KOPT-K1 (cell line): ENCODE results near the gene KLHL13.
"Not testable (repeated sequence)": the region's sequence is repeated elsewhere in the genome, so short reads cannot be mapped to it uniquely, and the experiment has no call there.

ENCODE experiments used
- H3K27ac ChIP-seq: fragments of 200-600 bp; sonication (generic); 2 replicates; pipeline ENCODE4 v1.5.1; 2016; ENCODE audit warnings: antibody characterized with exemption, mild to moderate bottlenecking, low read depth, low read length; ENCODE audit not compliant: poor library complexity, severe bottlenecking
- H3K36me3 ChIP-seq: fragments of 200-600 bp; sonication (generic); 2 replicates; pipeline ENCODE4 v1.5.1; 2017; ENCODE audit warnings: antibody characterized with exemption, mild to moderate bottlenecking, low read length, moderate library complexity; ENCODE audit not compliant: insufficient read depth
- H3K9me3 ChIP-seq: fragments of 200-600 bp; sonication (generic); 2 replicates; pipeline ENCODE4 v1.5.1; 2017; ENCODE audit warnings: antibody characterized with exemption, low read length, mild to moderate bottlenecking; ENCODE audit not compliant: insufficient read depth, poor library complexity, severe bottlenecking

KLHL13 gene, protein sequence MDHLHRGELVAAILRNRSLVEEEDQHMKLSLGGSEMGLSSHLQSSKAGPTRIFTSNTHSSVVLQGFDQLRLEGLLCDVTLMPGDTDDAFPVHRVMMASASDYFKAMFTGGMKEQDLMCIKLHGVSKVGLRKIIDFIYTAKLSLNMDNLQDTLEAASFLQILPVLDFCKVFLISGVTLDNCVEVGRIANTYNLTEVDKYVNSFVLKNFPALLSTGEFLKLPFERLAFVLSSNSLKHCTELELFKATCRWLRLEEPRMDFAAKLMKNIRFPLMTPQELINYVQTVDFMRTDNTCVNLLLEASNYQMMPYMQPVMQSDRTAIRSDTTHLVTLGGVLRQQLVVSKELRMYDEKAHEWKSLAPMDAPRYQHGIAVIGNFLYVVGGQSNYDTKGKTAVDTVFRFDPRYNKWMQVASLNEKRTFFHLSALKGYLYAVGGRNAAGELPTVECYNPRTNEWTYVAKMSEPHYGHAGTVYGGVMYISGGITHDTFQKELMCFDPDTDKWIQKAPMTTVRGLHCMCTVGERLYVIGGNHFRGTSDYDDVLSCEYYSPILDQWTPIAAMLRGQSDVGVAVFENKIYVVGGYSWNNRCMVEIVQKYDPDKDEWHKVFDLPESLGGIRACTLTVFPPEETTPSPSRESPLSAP

DNA sequence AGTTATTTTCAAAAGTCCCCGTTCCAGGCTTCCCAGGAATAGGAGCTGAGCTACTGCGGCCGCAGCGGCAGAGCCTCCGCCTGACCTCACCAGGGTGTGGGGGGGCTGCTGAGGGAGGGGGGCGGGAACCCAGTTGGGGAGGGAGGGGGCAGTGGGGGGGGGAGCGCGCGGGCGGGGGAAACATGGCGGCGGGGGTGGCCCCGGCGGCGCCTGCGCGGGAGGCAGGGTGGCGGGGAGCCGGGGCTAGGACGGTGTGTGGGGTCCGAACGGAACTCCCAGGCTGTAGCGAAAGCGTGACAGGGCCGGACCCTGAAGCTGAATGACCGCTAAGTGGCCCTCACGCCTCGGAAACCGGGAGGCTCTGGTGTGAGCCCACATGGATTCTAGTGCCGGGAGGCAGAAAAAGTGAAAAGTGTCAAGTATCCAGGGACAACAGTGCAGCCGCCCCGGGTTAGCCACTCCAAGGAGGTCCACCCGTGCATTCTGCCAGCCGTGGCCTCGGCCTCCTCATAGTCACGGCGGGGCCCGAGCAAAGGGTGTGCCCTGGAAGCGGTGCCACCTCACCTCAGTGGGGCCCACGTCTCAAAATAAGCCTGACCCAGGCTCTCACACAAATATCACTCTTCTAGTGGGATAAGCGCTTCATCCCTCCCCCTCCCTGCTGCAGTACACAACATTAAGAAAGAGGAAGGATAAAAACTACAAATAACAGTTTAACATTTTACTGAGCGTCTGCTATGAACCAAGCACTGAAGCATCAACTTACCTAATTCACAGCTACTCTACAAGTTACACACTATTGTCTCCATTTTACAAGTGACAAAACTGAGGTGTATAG lies at the start of gene KLHL13:
Gene KLHL13, minus strand, starts transcription at position 98 of the 838 bp plus-strand sequence. CDS start 88,337 bp downstream, outside the sequence.
- Histone ChIP-seq H3K36me3 (no peaks in the 10 kb centered on the region), H3K27ac (peak within 1 kb of the TSS; percentile 54), H3K9me3 (no peaks in the 10 kb centered on the region)

DNA sequence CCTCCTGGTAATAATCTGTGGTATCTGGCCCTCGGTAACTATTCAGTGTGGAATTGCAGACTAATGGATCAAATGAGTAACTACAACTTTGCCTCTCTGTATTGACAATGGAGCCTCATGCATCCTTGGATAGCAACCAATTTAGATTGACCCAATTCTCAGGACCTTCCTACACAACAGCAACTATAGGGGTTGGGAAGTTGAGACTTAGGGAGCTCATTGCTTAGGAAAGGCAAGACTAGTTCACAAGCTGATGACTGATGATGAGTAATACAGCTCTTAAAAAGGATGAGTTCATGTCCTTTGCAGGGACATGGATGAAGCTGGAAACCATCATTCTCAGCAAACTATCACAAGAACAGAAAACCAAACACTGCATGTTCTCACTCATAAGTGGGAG lies 47.5 kb upstream of the KLHL13 start:
- Histone ChIP-seq H3K36me3 (no peaks in the 10 kb centered on the region), H3K9me3 (no peaks in the 10 kb centered on the region), H3K27ac (no peak overlapping the region)

DNA sequence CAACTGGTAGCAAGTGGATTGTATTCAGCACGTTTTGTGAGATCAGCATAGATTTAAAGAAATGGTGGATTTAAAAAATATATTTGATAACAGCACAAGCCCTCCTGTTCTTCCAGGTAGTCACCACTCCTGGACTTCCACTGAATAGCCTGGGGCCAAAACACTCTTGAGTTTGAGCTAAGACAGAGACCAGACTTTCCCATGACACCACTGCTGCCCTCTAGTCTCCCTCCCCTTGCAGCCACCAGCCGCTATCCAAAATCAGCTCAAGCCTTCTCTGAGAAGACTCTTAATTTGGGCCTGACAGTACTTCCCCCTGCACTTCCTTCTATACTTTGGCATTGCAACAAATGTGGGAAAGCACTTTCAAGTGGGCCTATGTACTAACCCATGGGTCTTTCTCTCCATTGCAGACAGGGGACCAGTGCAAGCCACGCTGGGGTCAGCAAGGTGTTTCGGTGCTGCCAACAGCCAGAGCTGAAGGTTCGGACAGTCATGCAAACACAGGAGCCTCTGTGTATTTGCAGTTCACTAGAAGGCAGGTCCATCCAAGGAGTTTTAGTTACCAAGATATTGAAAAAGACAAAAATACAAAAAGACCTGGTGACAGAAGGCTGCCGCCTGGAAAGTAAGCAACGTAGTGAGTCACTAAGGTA lies 40.5 kb upstream of the KLHL13 start:
- no peaks in the 10 kb centered on the region for H3K36me3 ChIP-seq
- no peaks in the 10 kb centered on the region for H3K9me3 ChIP-seq
- H3K27ac ChIP-seq = no peak overlapping the region

DNA sequence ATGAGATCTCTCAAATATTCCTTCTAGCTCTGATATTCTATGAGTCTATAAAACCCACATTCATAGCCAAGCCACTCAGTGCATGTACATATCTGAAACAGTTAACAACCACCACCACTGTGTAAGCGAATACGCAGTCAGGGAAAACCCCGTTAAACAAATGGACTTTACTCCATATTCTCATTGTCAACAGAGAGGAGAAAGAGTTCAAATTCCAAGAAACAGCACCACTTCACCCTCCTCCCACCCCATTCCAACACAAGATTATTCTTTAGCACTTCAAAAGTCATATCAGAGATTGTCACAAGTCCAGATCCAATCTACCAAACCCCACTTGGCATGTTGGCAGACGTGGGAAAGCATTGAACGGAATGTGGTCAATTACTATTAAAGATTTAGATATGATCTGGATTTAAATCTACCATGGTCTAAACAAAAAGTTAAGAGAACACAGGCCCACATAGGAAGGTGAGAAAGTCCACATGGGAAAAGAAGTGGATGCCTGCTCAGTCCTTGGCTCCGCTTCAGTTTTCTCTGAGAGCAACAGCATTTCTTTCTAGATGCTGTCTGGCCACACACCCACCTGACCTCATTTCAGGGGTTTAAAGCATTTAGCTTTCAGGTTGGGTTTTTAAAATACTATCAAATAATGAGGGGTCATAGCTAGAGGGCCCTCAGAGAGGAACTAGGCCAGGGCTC lies 39.8 kb upstream of the KLHL13 start:
- H3K27ac ChIP-seq = no peak overlapping the region
- no peaks in the 10 kb centered on the region for H3K9me3 ChIP-seq
- no peaks in the 10 kb centered on the region for H3K36me3 ChIP-seq

DNA sequence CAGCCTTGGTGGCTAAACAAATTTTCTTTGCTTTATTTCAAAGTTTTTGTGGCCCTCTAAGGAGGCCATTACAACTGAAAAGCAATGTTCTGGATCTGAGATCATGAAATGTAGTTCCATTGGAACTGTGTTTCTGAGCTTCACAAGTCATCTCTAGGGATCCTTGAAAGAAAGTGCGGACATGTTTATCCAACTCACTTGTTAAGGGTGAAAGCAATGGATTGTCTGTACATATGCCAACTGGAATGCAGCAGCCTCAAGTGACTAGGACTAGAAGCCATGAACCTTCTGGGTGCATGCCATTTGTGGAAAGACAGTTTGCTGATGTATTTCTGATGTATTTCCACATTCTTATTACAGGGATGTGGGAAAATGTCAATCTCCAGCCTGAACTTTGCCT lies 36.7 kb upstream of the KLHL13 start:
- Histone ChIP-seq H3K27ac (no peak overlapping the region), H3K36me3 (no peaks in the 10 kb centered on the region), H3K9me3 (no peaks in the 10 kb centered on the region)

DNA sequence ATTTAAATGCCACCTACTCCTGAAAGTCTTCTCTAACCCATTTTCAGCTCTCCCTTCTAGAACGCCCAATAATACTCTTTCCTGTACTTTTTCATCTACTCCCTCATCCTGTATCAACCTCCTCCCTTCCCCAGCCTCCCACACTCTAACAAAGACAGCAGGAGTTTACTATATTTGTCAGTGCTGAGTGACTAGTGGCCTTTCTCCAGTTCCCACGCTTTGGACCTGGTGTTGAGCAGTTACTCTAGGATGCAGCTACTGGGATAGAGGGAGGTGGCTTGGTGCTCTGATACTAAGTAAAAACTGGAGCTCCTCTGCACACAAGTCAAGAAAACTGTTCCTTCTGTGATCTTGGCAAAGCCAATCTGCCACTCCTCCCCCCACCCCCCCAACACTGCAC lies 36.1 kb upstream of the KLHL13 start:
- no peaks in the 10 kb centered on the region for H3K36me3 ChIP-seq
- no peaks in the 10 kb centered on the region for H3K9me3 ChIP-seq

DNA sequence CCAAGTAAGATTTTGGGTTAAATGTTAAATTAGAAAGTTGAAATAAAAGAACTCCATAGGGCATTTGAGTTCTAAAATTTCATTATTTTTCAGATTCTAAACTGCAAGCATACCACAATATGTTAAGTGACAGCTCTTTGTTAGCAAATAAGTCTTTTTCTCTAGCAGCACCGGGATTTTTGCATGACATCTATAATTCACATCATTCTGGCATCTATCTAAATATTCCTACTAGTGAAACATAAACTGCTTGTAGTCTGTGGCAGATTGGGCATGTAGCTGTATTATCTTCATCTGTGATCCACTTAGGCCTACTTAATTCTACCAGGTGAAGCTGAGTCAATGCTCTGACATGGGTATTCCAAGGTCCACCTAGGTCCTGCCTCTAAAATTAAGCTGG lies 32.1 kb upstream of the KLHL13 start:
- H3K27ac ChIP-seq = no peak overlapping the region
- H3K9me3 ChIP-seq = no peaks in the 10 kb centered on the region
- no peaks in the 10 kb centered on the region for H3K36me3 ChIP-seq

More for the DNA sequence above, 36.1 kb upstream of the KLHL13 start:
- no peak overlapping the region for H3K27ac ChIP-seq

DNA sequence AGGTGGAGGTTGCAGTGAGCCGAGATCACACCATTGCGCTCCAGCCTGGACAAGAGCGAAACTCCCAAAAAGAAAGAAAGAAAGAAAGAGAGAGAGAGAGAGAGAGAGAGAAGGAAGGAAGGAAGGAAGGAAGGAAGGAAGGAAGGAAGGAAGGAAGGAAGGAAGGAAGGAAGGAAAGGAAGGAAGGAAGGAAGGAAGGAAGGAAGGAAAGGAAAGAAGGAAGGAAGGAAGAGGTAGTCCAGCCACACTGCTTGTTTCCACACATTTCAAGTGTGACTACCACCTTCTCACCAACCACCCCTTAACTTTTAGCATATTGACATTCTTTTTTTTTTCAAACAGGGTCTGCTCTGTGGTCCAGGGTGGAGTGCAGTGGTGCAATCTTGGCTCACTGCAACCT lies 31.2 kb upstream of the KLHL13 start:
- not testable (repeated sequence) for H3K36me3 ChIP-seq, H3K27ac ChIP-seq, H3K9me3 ChIP-seq

DNA sequence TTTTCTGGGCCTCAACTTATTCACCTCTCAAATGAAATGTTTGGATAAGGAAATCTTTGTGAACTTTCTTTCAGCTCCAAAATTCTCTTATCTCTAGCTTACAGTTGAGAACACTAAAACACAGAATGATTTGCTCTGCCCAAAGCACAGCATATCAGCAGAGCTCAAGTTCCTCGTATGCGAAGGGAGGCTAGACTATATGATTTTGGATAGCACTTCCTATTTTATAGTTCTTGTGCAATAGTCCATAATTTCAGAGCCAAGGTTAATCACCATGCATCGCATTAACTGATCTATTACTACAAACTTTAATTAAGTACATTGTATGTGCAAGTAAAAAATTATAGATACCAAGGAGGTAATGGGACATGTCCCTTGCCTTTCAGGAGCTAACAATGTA lies 27.0 kb upstream of the KLHL13 start:
- Histone ChIP-seq H3K9me3 (no peaks in the 10 kb centered on the region), H3K36me3 (no peaks in the 10 kb centered on the region), H3K27ac (no peak overlapping the region)

DNA sequence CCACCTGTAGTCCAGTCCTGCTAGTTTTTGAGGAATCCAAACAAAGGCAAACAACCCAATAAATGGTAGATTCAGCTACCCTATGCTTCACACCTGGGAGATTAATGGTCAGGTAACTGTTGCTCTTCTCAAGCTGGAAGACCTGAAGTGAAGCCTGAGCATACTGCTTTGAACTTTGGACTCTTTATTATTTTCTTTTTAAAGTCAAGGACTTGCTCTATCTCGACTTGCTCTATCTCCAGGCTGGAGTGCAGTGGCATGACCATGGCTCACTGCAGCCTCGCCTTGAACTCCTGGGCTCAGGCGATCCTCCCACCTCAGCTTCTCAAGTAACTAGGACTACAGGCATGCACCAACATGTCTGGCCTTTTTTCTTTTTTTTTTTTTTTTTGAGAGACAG lies 14.7 kb upstream of the KLHL13 start:
- Histone ChIP-seq H3K9me3 (no peaks in the 10 kb centered on the region), H3K36me3 (no peaks in the 10 kb centered on the region), H3K27ac (no peak overlapping the region)

DNA sequence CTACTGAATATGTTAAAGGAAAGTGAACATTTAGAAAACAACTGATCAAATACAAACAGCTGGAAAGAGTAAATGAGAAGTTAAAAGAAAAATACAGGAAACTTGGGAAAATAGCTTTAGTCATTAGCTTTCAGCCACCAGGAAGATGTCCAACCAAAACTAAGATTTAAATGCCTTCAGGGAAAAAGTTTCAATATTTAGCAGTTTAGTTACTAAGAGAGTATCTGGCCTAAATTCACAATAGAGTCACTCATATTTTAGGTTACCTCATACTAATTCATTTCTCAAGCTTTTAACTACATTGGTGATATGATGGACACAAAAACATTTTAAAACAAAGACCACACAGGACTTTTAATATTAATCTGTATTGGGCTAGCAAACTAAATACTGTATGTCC lies 13.1 kb upstream of the KLHL13 start:
- Histone ChIP-seq H3K36me3 (no peaks in the 10 kb centered on the region), H3K27ac (no peak overlapping the region), H3K9me3 (no peaks in the 10 kb centered on the region)

DNA sequence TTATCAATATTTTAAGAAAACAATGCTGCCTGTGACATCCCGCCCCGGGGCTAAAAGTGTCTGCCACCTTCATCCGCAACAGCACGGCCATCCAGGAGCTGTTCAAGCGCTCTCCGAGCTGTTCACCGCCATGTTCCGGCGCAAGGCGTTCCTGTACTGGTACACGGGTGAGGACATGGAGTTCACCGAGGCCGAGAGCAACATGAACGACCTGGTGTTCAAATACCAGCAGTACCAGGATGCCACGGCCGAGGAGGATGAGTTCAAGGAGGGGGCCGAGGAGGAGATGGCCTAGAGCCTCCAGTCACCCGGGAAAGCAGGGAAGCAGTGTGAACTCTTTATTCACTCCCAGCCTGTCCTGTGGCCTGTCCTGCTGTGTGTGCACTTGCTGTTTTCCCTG lies 12.1 kb upstream of the KLHL13 start:
- no peaks in the 10 kb centered on the region for H3K9me3 ChIP-seq
- H3K36me3 ChIP-seq = no peaks in the 10 kb centered on the region
- H3K27ac ChIP-seq = no peak overlapping the region

DNA sequence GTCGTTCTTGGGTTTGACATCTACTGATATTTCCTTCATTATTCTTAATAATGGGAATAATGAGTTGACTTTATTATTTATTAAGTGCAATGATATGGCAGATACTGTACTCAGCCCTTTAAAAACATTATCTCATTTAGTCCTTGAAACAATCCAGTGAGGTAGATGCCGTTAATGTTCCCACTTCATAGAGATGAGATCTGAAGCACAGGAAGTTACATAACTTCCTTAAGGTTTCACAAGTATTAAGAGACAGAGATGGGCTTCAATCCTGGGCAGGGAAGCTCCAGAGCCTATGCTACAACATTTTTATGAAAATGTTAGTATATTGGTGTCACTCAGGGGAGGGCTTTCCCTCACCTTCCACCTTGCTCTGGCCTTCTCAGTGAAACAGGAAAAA lies 9.7 kb upstream of the KLHL13 start:
- no peaks in the 10 kb centered on the region for H3K36me3 ChIP-seq
- no peaks in the 10 kb centered on the region for H3K9me3 ChIP-seq
- H3K27ac ChIP-seq = no peak overlapping the region

DNA sequence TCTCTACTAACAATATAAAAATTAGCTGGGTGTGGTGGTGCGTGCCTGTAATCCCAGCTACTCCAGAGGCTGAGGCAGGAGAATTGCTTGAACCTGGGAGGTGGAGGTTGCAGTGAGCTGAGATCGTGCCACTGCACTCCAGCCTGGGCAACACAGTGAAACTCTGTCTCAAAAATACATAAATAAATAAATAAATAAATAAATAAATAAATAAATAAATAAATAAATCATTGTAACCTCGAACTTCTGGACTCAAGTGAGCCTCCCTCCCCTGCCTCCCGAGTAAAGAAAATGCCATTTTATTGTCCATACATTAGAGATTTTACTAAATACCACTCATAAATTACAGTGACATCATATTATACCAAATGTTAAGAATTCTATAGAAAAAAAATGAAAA lies 7.6 kb upstream of the KLHL13 start:
- not testable (repeated sequence) for H3K36me3 ChIP-seq, H3K27ac ChIP-seq, H3K9me3 ChIP-seq
